GM19324 (cell line): Measurements from ENCODE around the gene HNRNPA2B1.

Experiments
- ATAC-seq: cut with Tn5 transposase; IDR thresholded peaks from one replicate; pipeline ENCODE4 v1.9.1; 2021; ENCODE audit warnings: mild to moderate bottlenecking, moderate library complexity; ENCODE audit not compliant: unreplicated experiment, low FRiP score

Gene HNRNPA2B1

GRCh38 chr7:26200444-26201246 is at the start of gene HNRNPA2B1:
TSS of gene HNRNPA2B1 (minus strand) at chr7:26200746. CDS start at chr7:26200577, 169 bp downstream.
- peak; percentile 75 for ATAC-seq

- ATAC-seq = no peak
Measured at GRCh38 chr7:26250239-26250638, 49.7 kb upstream of the HNRNPA2B1 start.

- no peak for ATAC-seq
Measured at GRCh38 chr7:26245150-26245549, 44.6 kb upstream of the HNRNPA2B1 start.

GRCh38 chr7:26238032-26238431 is 37.5 kb upstream of the HNRNPA2B1 start:
- no peak for ATAC-seq

GRCh38 chr7:26237035-26237807 is 36.7 kb upstream of the HNRNPA2B1 start:
- no peak for ATAC-seq

GRCh38 chr7:26233902-26234511 is 33.5 kb upstream of the HNRNPA2B1 start:
- ATAC-seq = no peak

- no peak for ATAC-seq
Measured at GRCh38 chr7:26227987-26228386, 27.4 kb upstream of the HNRNPA2B1 start.

- no peak for ATAC-seq
Measured at GRCh38 chr7:26224359-26224758, 23.8 kb upstream of the HNRNPA2B1 start.

- ATAC-seq = no peak
Measured at GRCh38 chr7:26216049-26216448, 15.5 kb upstream of the HNRNPA2B1 start.

GRCh38 chr7:26213807-26214515 is 13.4 kb upstream of the HNRNPA2B1 start:
- no peak for ATAC-seq

GRCh38 chr7:26212921-26213718 is 12.6 kb upstream of the HNRNPA2B1 start:
- ATAC-seq = no peak

GRCh38 chr7:26208040-26208439 is 7.5 kb upstream of the HNRNPA2B1 start:
- no peak for ATAC-seq

- ATAC-seq = no peak
Measured at GRCh38 chr7:26203016-26203415, 2.5 kb upstream of the HNRNPA2B1 start.

GRCh38 chr7:26202019-26202990 is 1.8 kb upstream of the HNRNPA2B1 start:
- ATAC-seq = peak; percentile 11

- peak; percentile 49 for ATAC-seq
Measured at GRCh38 chr7:26201247-26202018, 887 bp upstream of the HNRNPA2B1 start, which contains the start of gene CBX3. TSS of gene CBX3 (plus strand) at chr7:26201745. CDS start at chr7:26202999, 1,254 bp downstream.

GRCh38 chr7:26200038-26200443 is 505 bp downstream of the HNRNPA2B1 start:
- ATAC-seq = no peak

- no peak for ATAC-seq
Measured at GRCh38 chr7:26199301-26200037, 1.1 kb downstream of the HNRNPA2B1 start.
